Measurements from ENCODE around the gene ICE2.

Gene ICE2

GRCh38 chr15:60390231-60390630 lies 88.7 kb downstream of the ICE2 start:
- TF ChIP-seq CTCF (IDR thresholded peaks at IDR 0.05; ENCODE audit: borderline replicate concordance, insufficient read depth, low read depth, low read length), result no peak
- no peak overlapping the region for H3K4me3 ChIP-seq (ENCODE audit: low read depth, low read length)

- H3K4me3 ChIP-seq (ENCODE audit: low read depth, low read length), result no peak overlapping the region
- no peak for TF ChIP-seq CTCF (IDR thresholded peaks at IDR 0.05; ENCODE audit: borderline replicate concordance, insufficient read depth, low read depth, low read length)
These were observed 89.5 kb downstream of the ICE2 start for GRCh38 chr15:60389261-60390077.

GRCh38 chr15:60387321-60387720 lies 91.6 kb downstream of the ICE2 start:
- TF ChIP-seq CTCF (IDR thresholded peaks at IDR 0.05; ENCODE audit: borderline replicate concordance, insufficient read depth, low read depth, low read length), result no peak
- H3K4me3 ChIP-seq (ENCODE audit: low read depth, low read length), result no peak overlapping the region

- TF ChIP-seq CTCF (IDR thresholded peaks at IDR 0.05; ENCODE audit: borderline replicate concordance, insufficient read depth, low read depth, low read length), result no peak
- no peak overlapping the region for H3K4me3 ChIP-seq (ENCODE audit: low read depth, low read length)
These were observed 92.3 kb downstream of the ICE2 start for GRCh38 chr15:60386615-60387014.

GRCh38 chr15:60385620-60386552 lies 93.1 kb downstream of the ICE2 start:
- no peak for TF ChIP-seq CTCF (IDR thresholded peaks at IDR 0.05; ENCODE audit: borderline replicate concordance, insufficient read depth, low read depth, low read length)
- H3K4me3 ChIP-seq (ENCODE audit: low read depth, low read length), result no peak overlapping the region

GRCh38 chr15:60384526-60385126 lies 94.3 kb downstream of the ICE2 start:
- TF ChIP-seq CTCF (IDR thresholded peaks at IDR 0.05; ENCODE audit: borderline replicate concordance, insufficient read depth, low read depth, low read length), result no peak

More at GRCh38 chr15:60384526-60385126, 94.3 kb downstream of the ICE2 start:
- no peak overlapping the region for H3K4me3 ChIP-seq (ENCODE audit: low read depth, low read length)
